DOHH2 (cell line): ENCODE measurements around the gene LRMDA.

ENCODE experiments used
- EZH2phosphoT487 ChIP-seq: fragments of 200-600 bp; sonication (generic); IDR thresholded peaks from 2 replicates; pipeline ENCODE4 v1.6.1; 2017; ENCODE audit warnings: borderline replicate concordance, mild to moderate bottlenecking, antibody characterized with exemption, low read length, moderate library complexity, mixed read lengths
- TF ChIP-seq, protein P1 (sequence below): fragments of 200-600 bp; sonication (generic); IDR thresholded peaks from one replicate; pipeline ENCODE4 v1.5.1; 2014; ENCODE audit warnings: antibody characterized with exemption, mild to moderate bottlenecking, low read depth, low read length; ENCODE audit not compliant: poor library complexity, severe bottlenecking

DNA sequence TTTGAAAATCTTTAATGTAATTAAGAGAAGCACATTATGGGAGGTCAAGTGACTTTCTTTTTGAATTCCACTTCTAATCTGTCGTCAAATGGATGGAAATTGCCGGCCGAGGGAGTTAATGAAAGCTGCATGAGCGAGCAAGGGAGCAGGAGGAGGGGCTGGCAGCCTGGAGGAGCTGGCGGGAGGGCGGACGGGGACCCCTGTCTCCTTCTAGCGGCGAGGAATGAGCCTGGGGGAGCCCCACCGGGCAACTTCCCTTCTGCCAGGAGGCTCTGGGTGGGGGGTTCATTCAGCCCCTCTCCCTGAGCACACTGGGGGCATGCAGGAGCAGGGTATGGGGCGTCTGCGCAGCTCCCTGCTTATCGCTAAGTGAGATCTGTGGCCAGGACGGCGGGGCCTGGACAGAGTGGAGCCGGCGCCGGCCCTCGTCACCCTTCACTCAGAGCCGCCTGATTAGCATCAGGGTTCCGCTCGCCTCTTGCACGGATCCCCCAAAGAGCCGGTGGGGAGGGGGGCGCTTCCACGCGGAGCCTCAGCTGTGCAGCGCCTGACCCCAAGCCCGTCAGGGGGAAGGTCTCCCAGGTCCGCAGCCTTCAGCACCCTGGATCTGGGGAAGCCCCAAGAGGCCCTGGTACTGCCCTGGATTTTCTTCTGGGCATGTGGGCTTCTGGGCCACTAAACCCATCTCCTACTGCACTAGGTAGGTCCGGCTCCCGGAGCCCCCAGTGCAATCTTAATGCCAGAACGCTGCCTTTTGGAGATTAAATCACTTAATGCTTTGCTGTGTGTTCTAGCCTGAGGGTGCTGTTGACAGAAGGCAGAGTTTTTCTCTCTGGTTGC, 680.8 kb downstream of the LRMDA start:
- TF ChIP-seq, protein P1, sequence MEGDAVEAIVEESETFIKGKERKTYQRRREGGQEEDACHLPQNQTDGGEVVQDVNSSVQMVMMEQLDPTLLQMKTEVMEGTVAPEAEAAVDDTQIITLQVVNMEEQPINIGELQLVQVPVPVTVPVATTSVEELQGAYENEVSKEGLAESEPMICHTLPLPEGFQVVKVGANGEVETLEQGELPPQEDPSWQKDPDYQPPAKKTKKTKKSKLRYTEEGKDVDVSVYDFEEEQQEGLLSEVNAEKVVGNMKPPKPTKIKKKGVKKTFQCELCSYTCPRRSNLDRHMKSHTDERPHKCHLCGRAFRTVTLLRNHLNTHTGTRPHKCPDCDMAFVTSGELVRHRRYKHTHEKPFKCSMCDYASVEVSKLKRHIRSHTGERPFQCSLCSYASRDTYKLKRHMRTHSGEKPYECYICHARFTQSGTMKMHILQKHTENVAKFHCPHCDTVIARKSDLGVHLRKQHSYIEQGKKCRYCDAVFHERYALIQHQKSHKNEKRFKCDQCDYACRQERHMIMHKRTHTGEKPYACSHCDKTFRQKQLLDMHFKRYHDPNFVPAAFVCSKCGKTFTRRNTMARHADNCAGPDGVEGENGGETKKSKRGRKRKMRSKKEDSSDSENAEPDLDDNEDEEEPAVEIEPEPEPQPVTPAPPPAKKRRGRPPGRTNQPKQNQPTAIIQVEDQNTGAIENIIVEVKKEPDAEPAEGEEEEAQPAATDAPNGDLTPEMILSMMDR, result no peak
- no peak for TF ChIP-seq EZH2phosphoT487
